ENCODE results near the gene GAP43. TPM values are rescaled to one million over a fixed set of nuclear protein-coding genes. Genes with fewer than 3 reads are reported as not detected.

Gene GAP43
- total and polyA plus RNA-seq, 2 of the 4 experiments (the other 2 are of a cell fraction): 0.36 to 0.51 TPM

GRCh38 chr3:115662356-115662755, 39.0 kb downstream of the GAP43 start:
- H3K4me2 ChIP-seq (ENCODE audit: low read depth, low read length): no peak overlapping the region
- TF ChIP-seq POLR2A (IDR thresholded peaks at IDR 0.05; ENCODE audit: low read depth, low read length) (no peak), FOS (IDR thresholded peaks at IDR 0.05; ENCODE audit: low read depth, low read length) (no peak), RAD21 (IDR thresholded peaks at IDR 0.05; ENCODE audit: low read length) (no peak), CTCF (conservative IDR thresholded peaks at IDR 0.05; ENCODE audit: low read depth, low read length) (no peak), RFX5 (IDR thresholded peaks at IDR 0.05; ENCODE audit: low read depth, low read length) (no peak), MAFK (IDR thresholded peaks at IDR 0.05; ENCODE audit: low read depth, low read length) (no peak), ELK1 (IDR thresholded peaks at IDR 0.05; ENCODE audit: borderline replicate concordance, low read depth, low read length) (no peak), CHD1 (IDR thresholded peaks at IDR 0.05; ENCODE audit: low read depth, low read length) (no peak)
- no peak overlapping the region for H3K56ac ChIP-seq (ENCODE audit: extremely low read depth, insufficient read depth, low read length)
- H3K27ac ChIP-seq (ENCODE audit: insufficient read depth, low read length): no peak overlapping the region
- H4K91ac ChIP-seq (ENCODE audit: insufficient read depth, low read depth, low read length): no peak overlapping the region
- H3K36me3 ChIP-seq (ENCODE audit: control insufficient read depth, insufficient read depth, low read length): no peaks in the 10 kb centered on the region
- no peak overlapping the region for H4K5ac ChIP-seq (ENCODE audit: low read depth, low read length)
- H3K4ac ChIP-seq (ENCODE audit: low read depth, low read length): no peak overlapping the region
- H3K79me1 ChIP-seq (ENCODE audit: low read depth in 1 of 2, low read length in 2 of 2): no peaks in the 10 kb centered on the region
- BruUV-seq (replicated peaks): no TSS peak
- no peak overlapping the region for H2AK9ac ChIP-seq (replicated peaks; ENCODE audit: low read depth, low read length, poor library complexity)
- no peak for ATAC-seq (ENCODE audit: low read depth)
- dilution Hi-C loops (cut with HindIII; ENCODE audit: low sequenced_read_pairs, unreplicated experiment): no loop called here
- no peak overlapping the region for H2AK5ac ChIP-seq (ENCODE audit: low read depth, low read length)
- CTCF ChIA-PET: interaction anchor here (1.1 kb wide), 1 partner anchor 122 kb away, joined by 3 read pairs; no protein-coding TSS in a partner anchor
- no peak overlapping the region for H3K9ac ChIP-seq (ENCODE audit: low read depth, low read length)
- no peaks in the 10 kb centered on the region for H4K20me1 ChIP-seq (ENCODE audit: insufficient read depth, low read length)
- no peak overlapping the region for H3K18ac ChIP-seq (ENCODE audit: low read depth, low read length)
- H3K4me1 ChIP-seq (ENCODE audit: control insufficient read depth, insufficient read depth, low read length): peaks cover 9% of the 10 kb centered on the region
- no peak overlapping the region for H3K4me3 ChIP-seq (ENCODE audit: insufficient read depth, low read depth, low read length)
- H3K9me3 ChIP-seq (ENCODE audit: control insufficient read depth, insufficient read depth, low read length): no peaks in the 10 kb centered on the region
- H3K14ac ChIP-seq (replicated peaks; ENCODE audit: low read depth, low read length): no peak overlapping the region
- H2BK15ac ChIP-seq (ENCODE audit: low read depth, low read length): no peak overlapping the region
- intact Hi-C loops (cut with micrococcal nuclease): no loop called here
- H3K9me1 ChIP-seq (ENCODE audit: insufficient read depth, low read length): no peaks in the 10 kb centered on the region
- POLR2A ChIA-PET (ENCODE audit: unreplicated experiment): no interaction called here
- H2BK120ac ChIP-seq (ENCODE audit: low read depth, low read length): no peak overlapping the region
- no peak overlapping the region for H2BK20ac ChIP-seq (ENCODE audit: low read depth, low read length)
- WGBS, 2 experiments (ENCODE audit: extremely low coverage in 2 of 2, insufficient read length in 1 of 2): no CpG with 5 or more reads among the region's 1 CpG
- H2AFZ ChIP-seq (replicated peaks; ENCODE audit: low read length, poor library complexity): no peak overlapping the region
- H4K8ac ChIP-seq (ENCODE audit: low read depth in 2 of 2, low read length in 2 of 2): no peak overlapping the region
- in situ Hi-C loops (cut with MboI; ENCODE audit: low sequenced_read_pairs): no loop called here
- no peak overlapping the region for H2BK5ac ChIP-seq (ENCODE audit: low read depth, low read length, poor library complexity, severe bottlenecking)
- no peak overlapping the region for H3K23ac ChIP-seq (ENCODE audit: low read depth, low read length)
- no peak for DNase-seq
- H3K27me3 ChIP-seq (ENCODE audit: control insufficient read depth, insufficient read depth, low read length): no peaks in the 10 kb centered on the region
